GM21528 (cell line): ENCODE results near the gene EFEMP2.

ENCODE experiments used
- ATAC-seq: cut with Tn5 transposase; IDR thresholded peaks from one replicate; pipeline ENCODE4 v1.9.1; 2021; ENCODE audit warnings: mild to moderate bottlenecking, moderate library complexity; ENCODE audit not compliant: unreplicated experiment, low FRiP score

EFEMP2 gene

GRCh38 chr11:65872586-65873317, at the start of gene EFEMP2:
Gene EFEMP2 (minus strand): TSS chr11:65872800. CDS start chr11:65872354, 446 bp downstream.
- no peak for ATAC-seq

GRCh38 chr11:65921876-65922275, 49.3 kb upstream of the EFEMP2 start:
- ATAC-seq, result no peak

- no peak for ATAC-seq
Measured at GRCh38 chr11:65921033-65921555, 48.5 kb upstream of the EFEMP2 start.

GRCh38 chr11:65920372-65920802, 47.8 kb upstream of the EFEMP2 start:
- no peak for ATAC-seq

GRCh38 chr11:65919573-65920371, 47.2 kb upstream of the EFEMP2 start:
- peak; percentile 41 for ATAC-seq

GRCh38 chr11:65919141-65919572, 46.6 kb upstream of the EFEMP2 start, which contains the start of gene DRAP1:
Gene DRAP1 (plus strand): TSS chr11:65919426. CDS start chr11:65919502, 76 bp downstream.
- ATAC-seq, result peak; percentile 81

GRCh38 chr11:65918211-65919140, 45.9 kb upstream of the EFEMP2 start, which contains the start of gene C11orf68:
Gene C11orf68 (minus strand): TSS chr11:65919062. CDS start chr11:65919031, 31 bp downstream.
- ATAC-seq, result peak; percentile 47

GRCh38 chr11:65917434-65918210, 45.0 kb upstream of the EFEMP2 start:
- no peak for ATAC-seq

GRCh38 chr11:65917077-65917433, 44.5 kb upstream of the EFEMP2 start:
- ATAC-seq, result no peak

GRCh38 chr11:65916391-65916790, 43.8 kb upstream of the EFEMP2 start:
- ATAC-seq, result no peak

GRCh38 chr11:65915821-65916251, 43.2 kb upstream of the EFEMP2 start:
- no peak for ATAC-seq

- no peak for ATAC-seq
Measured at GRCh38 chr11:65915101-65915820, 42.7 kb upstream of the EFEMP2 start.

- no peak for ATAC-seq
Measured at GRCh38 chr11:65912845-65913244, 40.2 kb upstream of the EFEMP2 start.

- no peak for ATAC-seq
Measured at GRCh38 chr11:65911682-65912568, 39.3 kb upstream of the EFEMP2 start.

- no peak for ATAC-seq
Measured at GRCh38 chr11:65907878-65908277, 35.3 kb upstream of the EFEMP2 start.

- ATAC-seq, result no peak
Measured at GRCh38 chr11:65906602-65907001, 34.0 kb upstream of the EFEMP2 start.

GRCh38 chr11:65903715-65904114, 31.1 kb upstream of the EFEMP2 start:
- no peak for ATAC-seq

GRCh38 chr11:65903068-65903481, 30.5 kb upstream of the EFEMP2 start:
- no peak for ATAC-seq
